KMS-11 (cell line): ENCODE results near the gene SCTR.

Experiments
- H2AFZ ChIP-seq: fragments of 200-600 bp; sonication (generic); 2 replicates; pipeline ENCODE4 v1.6.1; 2016; ENCODE audit warnings: antibody characterized with exemption, mixed run types, low read depth
- H3K27ac ChIP-seq: fragments of 200-600 bp; sonication (generic); 2 replicates; pipeline ENCODE4 v1.6.1; 2016; ENCODE audit warnings: mild to moderate bottlenecking, mixed run types
- H3K27me3 ChIP-seq: fragments of 200-600 bp; sonication (generic); 2 replicates; pipeline ENCODE4 v1.6.1; 2017; ENCODE audit warnings: mild to moderate bottlenecking, low read depth, mixed run types, moderate library complexity; ENCODE audit not compliant: insufficient read depth
- H3K36me3 ChIP-seq: fragments of 200-600 bp; sonication (generic); 2 replicates; pipeline ENCODE4 v1.6.1; 2017; ENCODE audit warnings: mild to moderate bottlenecking, mixed run types; ENCODE audit not compliant: insufficient read depth
- H3K4me1 ChIP-seq: fragments of 200-600 bp; sonication (generic); 2 replicates; pipeline ENCODE4 v1.6.1; 2016; ENCODE audit warnings: mild to moderate bottlenecking, low read depth, mixed run types; ENCODE audit not compliant: poor library complexity, severe bottlenecking
- H3K4me2 ChIP-seq: fragments of 200-600 bp; sonication (generic); 2 replicates; pipeline ENCODE4 v1.7.0; 2016; ENCODE audit warnings: mild to moderate bottlenecking, mixed run types
- H3K4me3 ChIP-seq: fragments of 200-600 bp; sonication (generic); IDR thresholded peaks from 2 replicates; pipeline ENCODE4 v1.6.1; 2017; ENCODE audit warnings: low read depth, low read length, mixed read lengths; ENCODE audit not compliant: insufficient read depth
- H3K79me2 ChIP-seq: fragments of 200-600 bp; sonication (generic); 2 replicates; pipeline ENCODE4 v1.6.1; 2016; ENCODE audit warnings: low read depth, mixed run types; ENCODE audit not compliant: insufficient read depth
- H3K9ac ChIP-seq: fragments of 200-600 bp; sonication (generic); 2 replicates; pipeline ENCODE4 v1.6.1; 2016; ENCODE audit warnings: mild to moderate bottlenecking, mixed run types
- H4K20me1 ChIP-seq: fragments of 200-600 bp; sonication (generic); 2 replicates; pipeline ENCODE4 v1.6.1; 2016; ENCODE audit warnings: mild to moderate bottlenecking, mixed run types; ENCODE audit not compliant: insufficient read depth
- TF ChIP-seq, protein P1 (sequence below): fragments of 200-600 bp; sonication (generic); conservative IDR thresholded peaks from 2 replicates; pipeline ENCODE4 v1.6.1; 2017; ENCODE audit warnings: low read depth, mild to moderate bottlenecking, antibody characterized with exemption, low read length, moderate library complexity, mixed read lengths

The SCTR gene

DNA sequence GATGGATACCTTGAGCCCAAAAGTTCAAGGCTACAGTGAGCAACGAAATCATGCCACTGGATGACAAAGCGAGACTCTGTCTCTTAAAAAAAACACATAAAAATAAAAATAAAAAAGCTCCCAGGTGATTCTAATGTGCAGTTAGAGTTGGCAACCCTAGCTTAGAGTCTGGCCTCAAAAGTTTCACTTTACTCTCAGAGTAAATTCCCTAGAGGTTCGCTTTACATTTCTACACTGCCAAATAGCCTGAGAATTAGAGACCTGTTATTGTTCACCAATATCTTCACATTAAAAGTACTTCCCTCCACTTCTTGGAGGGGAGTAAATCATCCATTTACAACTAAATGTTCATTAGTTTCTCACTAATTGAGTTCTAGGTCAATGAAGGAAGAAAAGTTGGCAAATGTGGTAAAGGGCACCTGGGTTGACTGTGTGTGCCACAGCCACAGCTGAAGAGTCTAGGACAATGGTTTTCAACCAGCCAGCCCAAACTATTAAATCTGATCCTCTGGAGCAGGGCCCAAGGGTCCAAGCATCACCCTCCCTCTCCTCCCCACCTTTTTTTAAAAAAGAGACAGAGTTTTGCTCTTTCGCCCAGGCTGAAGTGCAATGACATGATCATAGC is 107.9 kb downstream of the SCTR start:
- Histone ChIP-seq H3K27me3 (no peaks in the 10 kb centered on the region), H3K79me2 (no peaks in the 10 kb centered on the region), H3K4me3 (no peak overlapping the region), H4K20me1 (no peaks in the 10 kb centered on the region), H3K27ac (no peak overlapping the region), H3K4me2 (no peak overlapping the region), H3K36me3 (no peaks in the 10 kb centered on the region), H3K4me1 (no peaks in the 10 kb centered on the region), H2AFZ (no peak overlapping the region), H3K9ac (no peak overlapping the region)
- TF ChIP-seq, protein P1, sequence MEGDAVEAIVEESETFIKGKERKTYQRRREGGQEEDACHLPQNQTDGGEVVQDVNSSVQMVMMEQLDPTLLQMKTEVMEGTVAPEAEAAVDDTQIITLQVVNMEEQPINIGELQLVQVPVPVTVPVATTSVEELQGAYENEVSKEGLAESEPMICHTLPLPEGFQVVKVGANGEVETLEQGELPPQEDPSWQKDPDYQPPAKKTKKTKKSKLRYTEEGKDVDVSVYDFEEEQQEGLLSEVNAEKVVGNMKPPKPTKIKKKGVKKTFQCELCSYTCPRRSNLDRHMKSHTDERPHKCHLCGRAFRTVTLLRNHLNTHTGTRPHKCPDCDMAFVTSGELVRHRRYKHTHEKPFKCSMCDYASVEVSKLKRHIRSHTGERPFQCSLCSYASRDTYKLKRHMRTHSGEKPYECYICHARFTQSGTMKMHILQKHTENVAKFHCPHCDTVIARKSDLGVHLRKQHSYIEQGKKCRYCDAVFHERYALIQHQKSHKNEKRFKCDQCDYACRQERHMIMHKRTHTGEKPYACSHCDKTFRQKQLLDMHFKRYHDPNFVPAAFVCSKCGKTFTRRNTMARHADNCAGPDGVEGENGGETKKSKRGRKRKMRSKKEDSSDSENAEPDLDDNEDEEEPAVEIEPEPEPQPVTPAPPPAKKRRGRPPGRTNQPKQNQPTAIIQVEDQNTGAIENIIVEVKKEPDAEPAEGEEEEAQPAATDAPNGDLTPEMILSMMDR, result no peak

DNA sequence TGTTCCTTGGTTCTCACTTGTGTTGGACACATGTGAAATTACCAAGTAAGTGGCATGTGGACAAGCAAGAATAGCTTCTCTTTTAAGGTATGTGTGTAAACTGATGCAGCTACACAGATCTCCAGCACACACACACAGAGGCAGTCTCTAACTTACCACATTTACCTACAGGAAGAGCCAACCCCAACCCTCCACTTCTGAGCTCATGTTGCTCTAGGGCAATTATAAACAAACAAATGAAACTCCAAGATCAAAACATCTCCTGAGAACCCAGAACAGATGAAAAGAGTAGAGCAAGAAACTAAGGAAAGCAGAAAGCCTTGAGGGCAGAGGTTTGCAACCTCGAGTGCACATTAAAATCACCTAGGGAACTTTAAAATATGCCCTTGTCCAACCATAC is 108.7 kb downstream of the SCTR start:
- Histone ChIP-seq H2AFZ (no peak overlapping the region), H3K79me2 (no peaks in the 10 kb centered on the region), H4K20me1 (no peaks in the 10 kb centered on the region), H3K9ac (no peak overlapping the region), H3K27ac (no peak overlapping the region), H3K4me3 (no peak overlapping the region), H3K27me3 (no peaks in the 10 kb centered on the region), H3K4me2 (no peak overlapping the region), H3K4me1 (no peaks in the 10 kb centered on the region), H3K36me3 (no peaks in the 10 kb centered on the region)
- TF ChIP-seq, protein P1, result no peak

DNA sequence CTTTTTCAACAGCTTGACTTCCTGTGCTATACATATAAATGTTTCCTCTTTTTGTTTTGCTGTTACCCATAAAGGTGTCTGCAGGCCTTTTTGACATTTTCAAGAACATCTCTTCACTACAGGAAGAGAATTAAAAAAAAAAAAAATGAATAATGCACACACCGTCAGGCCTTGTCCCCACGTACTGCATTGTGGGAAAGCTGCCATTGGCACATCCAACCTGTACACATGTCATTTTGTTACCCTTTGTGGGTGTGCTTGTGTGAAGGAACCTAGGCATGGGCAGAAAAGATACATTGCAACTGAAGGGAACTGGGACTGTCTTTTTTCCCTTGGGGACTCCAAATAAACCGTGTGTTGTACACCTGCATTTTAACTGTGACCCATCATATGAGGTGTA is 109.4 kb downstream of the SCTR start:
- Histone ChIP-seq H3K27me3 (no peaks in the 10 kb centered on the region), H2AFZ (no peak overlapping the region), H3K27ac (no peak overlapping the region), H3K4me2 (no peak overlapping the region), H3K9ac (no peak overlapping the region), H3K36me3 (no peaks in the 10 kb centered on the region), H4K20me1 (no peaks in the 10 kb centered on the region), H3K4me3 (no peak overlapping the region), H3K4me1 (no peaks in the 10 kb centered on the region), H3K79me2 (no peaks in the 10 kb centered on the region)
- TF ChIP-seq, protein P1, result no peak

DNA sequence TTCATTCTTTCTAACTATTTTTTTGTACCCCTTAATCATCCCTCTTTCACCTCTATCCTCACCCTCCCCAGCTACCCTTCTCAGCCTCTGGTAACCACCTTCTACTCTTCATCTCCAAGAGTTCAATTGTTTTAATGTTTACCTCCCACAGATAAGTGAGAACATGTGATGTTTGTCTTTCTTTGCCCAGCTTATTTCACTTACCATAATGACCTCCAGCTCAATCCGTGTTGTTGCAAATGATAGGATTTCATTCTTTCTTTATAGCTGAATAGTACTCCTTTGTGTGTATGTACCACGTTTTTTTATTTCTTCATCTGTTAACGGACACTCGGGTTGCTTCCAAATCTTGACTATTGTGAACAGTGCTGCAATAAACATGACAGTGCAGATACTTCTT is 114.8 kb downstream of the SCTR start:
- Histone ChIP-seq H3K79me2 (no peaks in the 10 kb centered on the region), H3K27ac (no peak overlapping the region), H3K4me3 (no peak overlapping the region), H3K36me3 (no peaks in the 10 kb centered on the region), H3K4me1 (peaks cover 8% of the 10 kb centered on the region), H3K27me3 (no peaks in the 10 kb centered on the region), H4K20me1 (no peaks in the 10 kb centered on the region), H3K4me2 (no peak overlapping the region), H3K9ac (no peak overlapping the region), H2AFZ (no peak overlapping the region)
- TF ChIP-seq, protein P1, result no peak
